Neural cell (in vitro differentiated cells): ENCODE results near the gene MYO3B. TPM values are rescaled to one million over a fixed set of nuclear protein-coding genes. Genes with fewer than 3 reads are reported as not detected.

Experiments
- H2AFZ ChIP-seq: fragments of 200-600, 300-800 bp; sonication (generic), shearing (Covaris generic); 2 replicates; pipeline ENCODE4 v1.6.0; 2014; ENCODE audit warnings: low read depth, mild to moderate bottlenecking, antibody characterized with exemption, low read length, moderate library complexity
- H3F3A ChIP-seq: fragments of 200-600 bp; shearing (Covaris generic); 2 replicates; pipeline ENCODE4 v1.6.1; 2016; ENCODE audit warnings: mild to moderate bottlenecking, moderate library complexity, mixed read lengths, antibody characterized with exemption, low read length; ENCODE audit not compliant: insufficient read depth, poor library complexity, severe bottlenecking
- H3K27ac ChIP-seq: fragments of 200-600, 300-800 bp; sonication (generic), shearing (Covaris generic); 2 replicates; pipeline ENCODE4 v1.5.1; 2014; ENCODE audit warnings: mild to moderate bottlenecking, low read length, moderate library complexity
- H3K27me3 ChIP-seq: fragments of 300-800, 200-600 bp; sonication (generic), shearing (Covaris generic); 2 replicates; pipeline ENCODE4 v1.6.0; 2014; ENCODE audit warnings: mild to moderate bottlenecking, low read depth, low read length, moderate library complexity; ENCODE audit not compliant: insufficient read depth
- H3K36me3 ChIP-seq: fragments of 300-800, 200-600 bp; sonication (generic), shearing (Covaris generic); 2 replicates; pipeline ENCODE4 v1.5.1; 2014; ENCODE audit warnings: mild to moderate bottlenecking, antibody characterized with exemption, low read length, moderate library complexity; ENCODE audit not compliant: insufficient read depth
- H3K4me2 ChIP-seq: fragments of 300-800, 200-600 bp; sonication (generic), shearing (Covaris generic); 2 replicates; pipeline ENCODE4 v1.6.0; 2014; ENCODE audit warnings: mild to moderate bottlenecking, low read length
- H3K4me3 ChIP-seq: fragments of 300-800, 200-600 bp; sonication (generic), shearing (Covaris generic); 2 replicates; pipeline ENCODE4 v1.5.1; 2014; ENCODE audit warnings: mild to moderate bottlenecking, low read length, moderate library complexity
- H3K79me2 ChIP-seq: fragments of 200-600 bp; shearing (Covaris generic); replicated peaks from 2 replicates; pipeline ENCODE4 v1.6.0; 2014; ENCODE audit warnings: mild to moderate bottlenecking, low read length, moderate library complexity; ENCODE audit not compliant: insufficient read depth
- H3K9ac ChIP-seq: fragments of 300-800, 200-600 bp; sonication (generic), shearing (Covaris generic); 2 replicates; pipeline ENCODE4 v1.6.1; 2016; ENCODE audit warnings: mild to moderate bottlenecking, low read length, mixed read lengths
- H3K9me2 ChIP-seq: fragments of 200-600 bp; shearing (Covaris generic); 2 replicates; pipeline ENCODE4 v1.6.1; 2016; ENCODE audit warnings: mild to moderate bottlenecking, low read length, mixed read lengths; ENCODE audit not compliant: insufficient read depth
- H3K9me3 ChIP-seq: fragments of 200-600, 300-800 bp; sonication (generic), shearing (Covaris generic); 2 replicates; pipeline ENCODE4 v1.6.1; 2016; ENCODE audit warnings: mild to moderate bottlenecking, mixed run types, low read length, moderate library complexity, mixed read lengths
- H4K20me1 ChIP-seq: fragments of 200-600 bp; shearing (Covaris generic); 2 replicates; pipeline ENCODE4 v1.6.1; 2016; ENCODE audit warnings: mild to moderate bottlenecking, mixed run types; ENCODE audit not compliant: insufficient read depth
- EP300 ChIP-seq: fragments of 450-650 bp; conservative IDR thresholded peaks from 2 replicates; pipeline ENCODE4 v1.6.1; 2014; ENCODE audit warnings: antibody characterized with exemption, mild to moderate bottlenecking, moderate library complexity; ENCODE audit not compliant: poor library complexity, severe bottlenecking
- EZH2 ChIP-seq: fragments of 200-600, 300-800 bp; shearing (Covaris generic), sonication (generic); IDR thresholded peaks from 2 replicates; pipeline ENCODE4 v1.6.1; 2014; ENCODE audit warnings: antibody characterized with exemption, low read length, borderline replicate concordance, mild to moderate bottlenecking; ENCODE audit not compliant: insufficient read depth, poor library complexity, severe bottlenecking
- MXI1 ChIP-seq: fragments of 450-650 bp; conservative IDR thresholded peaks from 2 replicates; pipeline ENCODE4 v1.6.1; 2014; ENCODE audit warnings: antibody characterized with exemption, mild to moderate bottlenecking; ENCODE audit not compliant: poor library complexity, severe bottlenecking
- POLR2AphosphoS5 ChIP-seq: IDR thresholded peaks from 2 replicates; pipeline ENCODE4 v1.6.1; 2012
- RAD21 ChIP-seq: fragments of 450-650 bp; conservative IDR thresholded peaks from 2 replicates; pipeline ENCODE4 v1.6.1; 2014; ENCODE audit warnings: antibody characterized with exemption, mild to moderate bottlenecking, moderate library complexity
- SMC3 ChIP-seq: fragments of 450-650 bp; conservative IDR thresholded peaks from 2 replicates; pipeline ENCODE4 v1.6.1; 2014; ENCODE audit warnings: antibody characterized with exemption, mild to moderate bottlenecking, moderate library complexity; ENCODE audit not compliant: poor library complexity
- TAF1 ChIP-seq: IDR thresholded peaks from 2 replicates; pipeline ENCODE4 v1.6.1; 2012; ENCODE audit warnings: low read depth
- polyA plus RNA-seq: library from polyadenylated mRNA; depleted of rRNA; stranded (reverse); fragments of >200 nt; gene quantifications from 2 replicates; pipeline ENCODE4 v1.2.3, GENCODE V29; 2014
- TF ChIP-seq, protein P1 (sequence below): fragments of 450-650 bp; IDR thresholded peaks from 2 replicates; pipeline ENCODE4 v1.5.1; 2014; ENCODE audit warnings: antibody characterized with exemption, mild to moderate bottlenecking, moderate library complexity; ENCODE audit not compliant: poor library complexity, severe bottlenecking
- TF ChIP-seq, protein P2 (sequence below): IDR thresholded peaks from 2 replicates; pipeline ENCODE4 v1.6.1; 2012; ENCODE audit warnings: borderline replicate concordance

Gene MYO3B
- polyA plus RNA-seq, 1 donor from 2014 or later, result 0.11 TPM

DNA sequence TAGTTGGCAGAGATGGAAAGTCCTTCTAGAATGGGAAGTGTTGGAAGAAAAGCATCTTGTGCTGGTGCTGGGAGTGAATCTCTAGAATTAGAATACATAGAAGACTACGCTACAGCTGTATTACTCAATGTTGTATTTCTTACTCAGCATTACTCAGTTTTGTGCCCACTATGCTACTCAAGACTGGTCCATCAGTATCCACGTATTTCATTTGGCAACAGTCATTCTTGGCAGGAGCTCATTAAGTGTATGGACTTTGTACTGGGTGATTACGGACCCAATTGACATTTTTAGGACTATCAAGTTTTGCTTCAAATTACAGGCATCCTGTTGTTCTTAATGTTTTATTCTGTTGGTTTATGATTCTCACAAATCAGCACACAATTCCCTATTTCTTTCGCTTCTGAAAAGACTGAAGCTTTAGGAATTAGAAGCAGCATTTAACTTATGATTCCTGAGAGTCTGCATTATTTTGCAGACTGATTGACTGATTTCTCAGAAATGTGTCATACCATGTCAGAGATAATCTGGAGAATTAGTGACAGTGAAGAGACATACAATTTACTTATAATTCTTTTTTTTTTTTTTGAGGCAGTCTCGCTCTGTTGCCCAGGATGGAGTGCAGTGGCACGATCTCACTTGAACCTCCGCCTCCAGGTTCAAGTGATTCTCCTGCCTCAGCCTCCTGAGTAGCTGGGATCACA, 136.9 kb downstream of the MYO3B start:
- H3K9me2 ChIP-seq, result no peaks in the 10 kb centered on the region
- H3K9ac ChIP-seq, result no peak overlapping the region
- H3F3A ChIP-seq, result peaks cover 17% of the 10 kb centered on the region
- TF ChIP-seq RAD21, result peak; percentile 13
- TF ChIP-seq EP300, result peak; percentile 98
- TF ChIP-seq, protein P1, sequence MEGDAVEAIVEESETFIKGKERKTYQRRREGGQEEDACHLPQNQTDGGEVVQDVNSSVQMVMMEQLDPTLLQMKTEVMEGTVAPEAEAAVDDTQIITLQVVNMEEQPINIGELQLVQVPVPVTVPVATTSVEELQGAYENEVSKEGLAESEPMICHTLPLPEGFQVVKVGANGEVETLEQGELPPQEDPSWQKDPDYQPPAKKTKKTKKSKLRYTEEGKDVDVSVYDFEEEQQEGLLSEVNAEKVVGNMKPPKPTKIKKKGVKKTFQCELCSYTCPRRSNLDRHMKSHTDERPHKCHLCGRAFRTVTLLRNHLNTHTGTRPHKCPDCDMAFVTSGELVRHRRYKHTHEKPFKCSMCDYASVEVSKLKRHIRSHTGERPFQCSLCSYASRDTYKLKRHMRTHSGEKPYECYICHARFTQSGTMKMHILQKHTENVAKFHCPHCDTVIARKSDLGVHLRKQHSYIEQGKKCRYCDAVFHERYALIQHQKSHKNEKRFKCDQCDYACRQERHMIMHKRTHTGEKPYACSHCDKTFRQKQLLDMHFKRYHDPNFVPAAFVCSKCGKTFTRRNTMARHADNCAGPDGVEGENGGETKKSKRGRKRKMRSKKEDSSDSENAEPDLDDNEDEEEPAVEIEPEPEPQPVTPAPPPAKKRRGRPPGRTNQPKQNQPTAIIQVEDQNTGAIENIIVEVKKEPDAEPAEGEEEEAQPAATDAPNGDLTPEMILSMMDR, result no peak
- no peak for TF ChIP-seq EZH2
- TF ChIP-seq POLR2AphosphoS5, result peak; percentile 92
- TF ChIP-seq, protein P2, sequence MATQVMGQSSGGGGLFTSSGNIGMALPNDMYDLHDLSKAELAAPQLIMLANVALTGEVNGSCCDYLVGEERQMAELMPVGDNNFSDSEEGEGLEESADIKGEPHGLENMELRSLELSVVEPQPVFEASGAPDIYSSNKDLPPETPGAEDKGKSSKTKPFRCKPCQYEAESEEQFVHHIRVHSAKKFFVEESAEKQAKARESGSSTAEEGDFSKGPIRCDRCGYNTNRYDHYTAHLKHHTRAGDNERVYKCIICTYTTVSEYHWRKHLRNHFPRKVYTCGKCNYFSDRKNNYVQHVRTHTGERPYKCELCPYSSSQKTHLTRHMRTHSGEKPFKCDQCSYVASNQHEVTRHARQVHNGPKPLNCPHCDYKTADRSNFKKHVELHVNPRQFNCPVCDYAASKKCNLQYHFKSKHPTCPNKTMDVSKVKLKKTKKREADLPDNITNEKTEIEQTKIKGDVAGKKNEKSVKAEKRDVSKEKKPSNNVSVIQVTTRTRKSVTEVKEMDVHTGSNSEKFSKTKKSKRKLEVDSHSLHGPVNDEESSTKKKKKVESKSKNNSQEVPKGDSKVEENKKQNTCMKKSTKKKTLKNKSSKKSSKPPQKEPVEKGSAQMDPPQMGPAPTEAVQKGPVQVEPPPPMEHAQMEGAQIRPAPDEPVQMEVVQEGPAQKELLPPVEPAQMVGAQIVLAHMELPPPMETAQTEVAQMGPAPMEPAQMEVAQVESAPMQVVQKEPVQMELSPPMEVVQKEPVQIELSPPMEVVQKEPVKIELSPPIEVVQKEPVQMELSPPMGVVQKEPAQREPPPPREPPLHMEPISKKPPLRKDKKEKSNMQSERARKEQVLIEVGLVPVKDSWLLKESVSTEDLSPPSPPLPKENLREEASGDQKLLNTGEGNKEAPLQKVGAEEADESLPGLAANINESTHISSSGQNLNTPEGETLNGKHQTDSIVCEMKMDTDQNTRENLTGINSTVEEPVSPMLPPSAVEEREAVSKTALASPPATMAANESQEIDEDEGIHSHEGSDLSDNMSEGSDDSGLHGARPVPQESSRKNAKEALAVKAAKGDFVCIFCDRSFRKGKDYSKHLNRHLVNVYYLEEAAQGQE, result peak; percentile 62
- peak overlapping the region; percentile 79 for H3K27ac ChIP-seq
- H3K4me3 ChIP-seq, result no peak overlapping the region
- no peak overlapping the region for H3K4me2 ChIP-seq
- H2AFZ ChIP-seq, result no peak overlapping the region
- no peaks in the 10 kb centered on the region for H3K27me3 ChIP-seq
- no peaks in the 10 kb centered on the region for H3K79me2 ChIP-seq
- H4K20me1 ChIP-seq, result no peaks in the 10 kb centered on the region
- no peaks in the 10 kb centered on the region for H3K9me3 ChIP-seq
- no peaks in the 10 kb centered on the region for H3K36me3 ChIP-seq

DNA sequence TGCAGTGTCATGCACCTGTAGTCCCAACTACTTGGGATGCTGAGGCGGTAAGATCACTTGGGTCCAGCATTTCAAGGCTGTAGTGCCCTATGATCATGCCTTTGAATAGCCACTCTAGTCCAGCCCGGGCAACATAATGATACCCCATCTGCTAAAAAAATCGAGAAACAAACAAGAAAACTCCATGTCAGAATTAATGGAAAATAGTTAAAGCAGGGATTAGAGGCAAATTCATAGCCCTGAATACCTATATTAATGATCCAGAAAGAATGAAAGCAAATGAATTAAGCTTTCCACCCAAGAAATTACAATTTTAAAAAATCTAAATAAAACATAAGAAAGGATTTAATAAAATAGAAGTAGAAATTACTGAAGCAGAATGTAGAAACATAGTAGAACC, 143.0 kb downstream of the MYO3B start:
- peaks cover 4% of the 10 kb centered on the region for H3K9me3 ChIP-seq
- no peaks in the 10 kb centered on the region for H3K27me3 ChIP-seq
- H2AFZ ChIP-seq, result no peak overlapping the region
- no peak overlapping the region for H3K4me3 ChIP-seq
- no peaks in the 10 kb centered on the region for H3K79me2 ChIP-seq
- H3K9me2 ChIP-seq, result no peaks in the 10 kb centered on the region
- no peak overlapping the region for H3K9ac ChIP-seq
- H3K27ac ChIP-seq, result no peak overlapping the region
- no peaks in the 10 kb centered on the region for H3K36me3 ChIP-seq
- H4K20me1 ChIP-seq, result no peaks in the 10 kb centered on the region
- no peak overlapping the region for H3K4me2 ChIP-seq
- H3F3A ChIP-seq, result no peaks in the 10 kb centered on the region
- TF ChIP-seq EP300, result no peak
- no peak for TF ChIP-seq SMC3
- TF ChIP-seq EZH2, result no peak
- no peak for TF ChIP-seq RAD21
- TF ChIP-seq, protein P1, result no peak
- no peak for TF ChIP-seq MXI1
- TF ChIP-seq POLR2AphosphoS5, result no peak
- no peak for TF ChIP-seq TAF1
- TF ChIP-seq, protein P2, result no peak
